Measurements from ENCODE around the gene AOX1.

The AOX1 gene

DNA sequence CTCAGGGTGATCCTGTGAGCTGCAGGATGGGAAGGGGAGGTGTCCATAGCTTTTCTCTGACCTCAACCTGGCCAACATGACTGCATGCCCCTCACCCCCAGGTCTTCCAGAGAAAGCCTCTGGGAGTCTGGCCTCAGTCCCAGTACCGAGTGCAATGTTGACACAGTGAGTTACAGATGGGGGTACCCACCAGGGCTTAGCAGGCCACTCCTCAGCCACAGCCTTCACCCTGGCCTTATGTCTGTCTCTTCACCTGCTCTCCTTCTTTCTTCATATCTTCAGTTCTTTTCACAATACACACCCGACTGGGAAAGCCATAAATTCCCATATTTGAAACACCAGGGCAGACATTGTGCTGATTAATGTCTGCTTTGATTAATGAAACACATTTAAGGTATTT lies 33.5 kb downstream of the AOX1 start:
- TF ChIP-seq, protein P1, sequence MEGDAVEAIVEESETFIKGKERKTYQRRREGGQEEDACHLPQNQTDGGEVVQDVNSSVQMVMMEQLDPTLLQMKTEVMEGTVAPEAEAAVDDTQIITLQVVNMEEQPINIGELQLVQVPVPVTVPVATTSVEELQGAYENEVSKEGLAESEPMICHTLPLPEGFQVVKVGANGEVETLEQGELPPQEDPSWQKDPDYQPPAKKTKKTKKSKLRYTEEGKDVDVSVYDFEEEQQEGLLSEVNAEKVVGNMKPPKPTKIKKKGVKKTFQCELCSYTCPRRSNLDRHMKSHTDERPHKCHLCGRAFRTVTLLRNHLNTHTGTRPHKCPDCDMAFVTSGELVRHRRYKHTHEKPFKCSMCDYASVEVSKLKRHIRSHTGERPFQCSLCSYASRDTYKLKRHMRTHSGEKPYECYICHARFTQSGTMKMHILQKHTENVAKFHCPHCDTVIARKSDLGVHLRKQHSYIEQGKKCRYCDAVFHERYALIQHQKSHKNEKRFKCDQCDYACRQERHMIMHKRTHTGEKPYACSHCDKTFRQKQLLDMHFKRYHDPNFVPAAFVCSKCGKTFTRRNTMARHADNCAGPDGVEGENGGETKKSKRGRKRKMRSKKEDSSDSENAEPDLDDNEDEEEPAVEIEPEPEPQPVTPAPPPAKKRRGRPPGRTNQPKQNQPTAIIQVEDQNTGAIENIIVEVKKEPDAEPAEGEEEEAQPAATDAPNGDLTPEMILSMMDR (IDR thresholded peaks at IDR 0.05) = no peak
- TF ChIP-seq ZFX (IDR thresholded peaks at IDR 0.05; ENCODE audit: borderline replicate concordance) = no peak
- H3K27ac ChIP-seq = no peak overlapping the region

DNA sequence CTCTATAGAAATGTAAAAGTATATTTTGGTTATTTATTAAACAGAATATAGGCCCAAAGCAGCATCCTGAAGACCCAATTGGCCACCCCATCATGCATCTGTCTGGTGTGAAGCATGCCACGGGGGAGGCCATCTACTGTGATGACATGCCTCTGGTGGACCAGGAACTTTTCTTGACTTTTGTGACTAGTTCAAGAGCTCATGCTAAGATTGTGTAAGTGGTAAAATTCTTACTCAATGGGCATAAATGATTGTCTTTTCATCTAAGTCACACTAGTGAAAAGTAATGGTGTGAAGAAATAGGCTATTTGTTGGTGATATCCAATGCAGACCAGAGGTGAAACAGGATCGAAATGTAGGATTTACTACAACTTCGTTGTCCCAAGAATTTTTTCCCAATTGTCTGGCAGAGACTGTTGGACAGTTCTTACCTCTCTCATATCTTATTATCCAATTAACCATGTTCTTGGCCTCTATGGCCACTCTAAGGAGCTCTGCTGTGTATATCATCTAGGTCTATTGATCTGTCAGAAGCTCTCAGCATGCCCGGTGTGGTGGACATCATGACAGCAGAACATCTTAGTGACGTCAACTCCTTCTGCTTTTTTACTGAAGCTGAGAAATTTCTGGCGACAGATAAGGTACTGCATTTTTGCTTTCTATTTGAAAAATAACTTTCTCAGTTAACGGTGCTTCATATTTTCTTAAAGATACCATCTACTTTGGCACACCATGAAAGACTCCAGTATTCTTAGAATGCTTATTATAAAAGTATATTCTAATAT lies 35.0 kb downstream of the AOX1 start:
- TF ChIP-seq, protein P1 (IDR thresholded peaks at IDR 0.05) = no peak
- no peak for TF ChIP-seq ZFX (IDR thresholded peaks at IDR 0.05; ENCODE audit: borderline replicate concordance)
- no peak overlapping the region for H3K27ac ChIP-seq

DNA sequence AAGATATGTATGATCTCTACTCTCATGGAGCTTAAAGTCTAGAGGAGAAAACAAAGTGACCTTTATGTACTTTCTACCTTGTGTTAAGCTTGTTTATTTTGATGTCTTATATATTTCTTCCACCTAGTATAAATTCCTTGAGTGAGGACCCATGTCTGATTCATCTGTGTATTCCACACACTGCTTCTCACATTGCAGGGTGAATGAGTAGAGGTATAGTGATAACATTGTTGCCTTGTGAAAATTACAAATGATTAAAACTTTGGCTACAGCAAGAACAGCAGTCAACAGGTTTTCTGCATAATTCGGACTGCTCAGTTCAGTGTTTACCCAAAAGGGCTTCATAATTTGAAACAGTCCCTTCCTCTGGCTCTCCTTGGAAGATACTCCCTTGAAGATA lies 36.3 kb downstream of the AOX1 start:
- H3K27ac ChIP-seq = no peak overlapping the region
- no peak for TF ChIP-seq ZFX (IDR thresholded peaks at IDR 0.05; ENCODE audit: borderline replicate concordance)
- TF ChIP-seq, protein P1 (IDR thresholded peaks at IDR 0.05) = no peak

DNA sequence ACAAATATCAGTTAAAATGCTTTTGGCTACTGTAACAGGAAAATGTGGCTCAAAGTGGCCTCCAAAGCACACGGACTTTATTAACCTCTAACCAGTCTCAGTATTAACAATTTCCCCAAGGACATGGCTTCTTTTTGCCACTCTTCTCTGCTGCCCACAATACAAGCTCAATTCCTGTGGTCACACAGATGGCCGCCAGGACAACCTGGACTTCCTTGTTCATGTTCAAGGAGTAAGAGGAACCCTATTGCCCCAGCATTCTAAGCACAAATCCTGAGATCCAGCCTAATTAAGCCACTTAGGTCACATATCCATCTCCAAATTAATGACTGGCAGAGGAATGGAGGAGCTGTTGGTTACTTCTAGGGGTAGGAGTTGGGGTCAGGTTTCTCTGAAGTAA lies 38.2 kb downstream of the AOX1 start:
- TF ChIP-seq ZFX (IDR thresholded peaks at IDR 0.05; ENCODE audit: borderline replicate concordance) = no peak
- TF ChIP-seq, protein P1 (IDR thresholded peaks at IDR 0.05) = no peak
- H3K27ac ChIP-seq = no peak overlapping the region

DNA sequence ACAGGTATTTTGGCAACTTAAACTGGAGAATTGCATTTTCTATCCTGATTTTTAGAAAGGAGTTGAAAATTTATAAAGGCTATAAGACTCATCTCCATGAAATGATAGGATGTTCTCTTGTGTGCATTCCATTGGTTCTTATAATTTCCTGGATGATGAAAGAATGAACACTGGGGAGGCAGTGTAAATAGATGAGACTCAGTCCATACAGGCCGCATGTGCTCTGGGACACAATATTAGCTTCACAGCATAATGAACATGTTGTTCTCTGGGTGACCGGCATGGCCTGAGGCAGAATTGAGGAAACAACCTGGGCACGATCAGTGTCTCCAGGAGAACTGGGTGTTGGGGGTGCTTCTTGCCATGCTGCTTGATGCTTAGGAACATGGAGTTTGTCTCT lies 38.8 kb downstream of the AOX1 start:
- TF ChIP-seq, protein P1 (IDR thresholded peaks at IDR 0.05) = no peak
- no peak for TF ChIP-seq ZFX (IDR thresholded peaks at IDR 0.05; ENCODE audit: borderline replicate concordance)

DNA sequence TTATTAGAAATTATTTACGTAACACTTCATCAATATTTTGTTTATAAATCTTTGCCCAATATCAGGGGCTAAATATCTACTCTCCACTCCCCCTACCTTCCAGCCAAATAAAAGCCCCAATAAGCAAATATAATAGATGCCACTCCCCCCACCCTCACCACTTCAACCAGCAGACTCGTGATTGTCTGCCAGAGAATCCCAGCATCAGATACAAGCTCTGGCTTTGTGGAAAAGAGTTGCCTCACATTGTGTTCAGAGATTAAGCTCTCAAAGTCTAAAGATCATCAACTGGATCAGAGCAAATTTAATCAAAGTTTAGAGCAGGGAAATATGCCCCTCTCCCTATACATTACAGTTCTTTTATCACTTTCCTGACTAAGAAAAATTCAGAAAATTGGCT lies 39.5 kb downstream of the AOX1 start:
- no peak overlapping the region for H3K27ac ChIP-seq
- TF ChIP-seq ZFX (IDR thresholded peaks at IDR 0.05; ENCODE audit: borderline replicate concordance) = no peak
- TF ChIP-seq, protein P1 (IDR thresholded peaks at IDR 0.05) = no peak

More for the DNA sequence above, 38.8 kb downstream of the AOX1 start:
- no peak overlapping the region for H3K27ac ChIP-seq

DNA sequence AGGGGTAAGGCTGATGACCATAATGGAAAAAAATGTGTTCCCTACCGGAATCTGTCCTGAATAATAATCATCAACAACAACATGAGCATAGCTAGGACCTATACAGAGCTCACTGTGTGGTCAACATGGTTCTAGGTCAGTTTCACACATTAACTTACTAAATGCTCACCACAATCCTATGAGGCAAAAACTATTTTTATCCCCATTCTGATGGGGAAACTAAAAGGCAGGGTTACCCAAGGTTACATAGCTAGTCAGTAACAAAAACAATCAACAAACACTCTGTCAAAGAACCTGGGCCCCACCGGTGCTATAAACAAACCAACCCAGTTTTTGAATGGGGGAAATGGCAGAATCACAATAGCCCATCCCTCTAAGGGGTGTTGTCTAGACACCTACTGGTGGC lies 40.1 kb downstream of the AOX1 start:
- TF ChIP-seq ZFX (IDR thresholded peaks at IDR 0.05; ENCODE audit: borderline replicate concordance) = no peak
- TF ChIP-seq, protein P1 (IDR thresholded peaks at IDR 0.05) = no peak
- no peak overlapping the region for H3K27ac ChIP-seq
